GM18873 (cell line): Measurements from ENCODE around the gene LCN15.
A peak's percentile ranks its signal among the peaks of the same experiment; 100 is the strongest.
"Not testable (repeated sequence)": the region's sequence is repeated elsewhere in the genome, so short reads cannot be mapped to it uniquely, and the experiment has no call there.

Experiments used
- ATAC-seq: cut with Tn5 transposase; IDR thresholded peaks from one replicate; pipeline ENCODE4 v1.9.1; 2021; ENCODE audit warnings: mild to moderate bottlenecking, moderate library complexity, moderate number of reproducible peaks; ENCODE audit not compliant: unreplicated experiment, low FRiP score

Gene LCN15

DNA sequence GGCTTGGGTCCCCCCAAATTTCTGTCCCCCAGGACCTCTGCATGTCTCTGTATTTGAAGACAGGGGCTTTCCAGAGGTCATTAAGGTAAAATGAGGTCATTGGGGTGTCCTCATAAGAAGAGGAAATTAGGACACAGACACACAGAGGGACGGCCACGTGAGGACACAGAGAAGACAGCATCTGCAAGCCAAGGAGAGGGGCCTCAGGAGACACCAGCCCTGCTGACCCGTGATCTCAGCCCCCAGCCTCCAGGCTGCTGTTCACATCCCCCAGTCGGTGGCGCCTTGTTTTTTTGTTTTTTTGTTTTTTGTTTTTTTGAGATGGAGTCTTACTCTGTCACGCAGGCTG, 30.7 kb upstream of the LCN15 start:
- no peak for ATAC-seq

DNA sequence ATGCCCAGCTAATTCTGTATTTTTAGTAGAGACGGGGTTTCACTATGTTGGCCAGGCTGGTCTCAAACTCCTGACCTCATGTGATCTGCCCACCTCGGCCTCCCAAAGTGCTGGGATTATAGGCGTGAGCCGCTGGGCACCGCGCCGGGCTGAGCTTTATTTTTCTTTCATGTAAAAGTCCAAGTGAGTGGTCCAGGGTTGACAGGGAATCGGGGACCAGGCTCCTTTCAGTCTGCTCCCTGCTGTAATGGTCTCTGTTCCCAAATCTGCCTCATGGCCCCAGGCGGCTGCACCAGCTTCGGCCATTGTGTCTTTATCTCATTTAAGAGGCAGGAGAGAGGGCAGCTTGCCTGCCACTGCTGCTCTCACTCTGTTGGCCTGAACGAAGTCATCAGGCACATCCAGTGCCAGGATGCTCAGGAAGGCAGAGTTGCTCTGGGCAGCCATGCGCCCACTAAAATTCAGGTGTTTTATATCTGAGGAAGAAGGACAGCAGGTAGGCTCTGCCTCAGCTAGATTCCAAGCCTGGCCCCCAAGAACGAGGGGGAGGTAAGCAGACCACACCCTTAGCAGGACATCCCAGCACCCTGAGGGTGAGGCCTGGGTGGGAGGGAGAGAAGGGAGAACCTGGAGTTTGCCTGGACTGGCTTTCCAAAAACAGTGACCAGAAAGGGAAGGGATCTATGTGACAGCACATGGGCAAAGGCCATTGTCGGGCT, 30.1 kb upstream of the LCN15 start:
- ATAC-seq = no peak

DNA sequence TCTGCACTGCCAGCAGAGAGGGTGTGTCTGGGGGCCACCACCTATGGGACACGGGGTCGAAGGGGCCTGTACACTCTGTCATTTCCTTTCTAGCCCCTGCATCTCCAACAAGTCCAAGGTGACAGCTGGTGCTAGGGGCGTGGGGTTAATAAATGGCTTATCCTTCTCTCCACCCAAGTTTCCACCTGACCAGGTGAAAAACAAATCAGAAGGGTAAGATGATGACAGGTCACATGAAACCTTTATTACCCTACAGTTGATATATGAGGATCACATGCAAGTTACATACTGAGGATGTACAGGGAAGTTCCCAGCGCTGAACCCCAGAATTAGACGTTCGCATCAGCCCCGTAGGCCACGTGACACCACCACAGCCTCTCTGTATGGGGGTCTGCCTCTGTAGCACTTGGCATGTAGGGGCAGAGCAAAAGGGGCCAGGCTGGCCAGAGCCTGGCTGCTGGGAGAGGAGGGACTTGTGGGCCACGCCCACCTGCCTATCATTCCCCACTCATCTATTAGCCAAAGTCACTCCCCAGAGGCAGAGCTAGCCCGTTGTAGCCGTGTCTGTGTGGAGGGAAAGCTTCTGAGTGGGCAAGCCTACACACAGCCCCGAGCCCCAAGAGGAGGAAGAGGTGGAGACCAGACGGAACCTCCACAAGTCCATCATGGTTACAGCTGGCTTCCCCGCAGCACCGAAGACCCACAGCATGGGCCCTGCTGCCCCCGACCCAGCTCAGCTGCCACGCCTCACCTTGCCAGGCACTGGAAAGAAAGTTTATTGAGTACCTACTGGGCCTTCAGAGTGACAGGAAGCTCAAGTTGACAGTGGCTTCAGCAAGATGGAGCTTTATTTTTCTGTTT, 29.0 kb upstream of the LCN15 start:
- ATAC-seq = no peak

DNA sequence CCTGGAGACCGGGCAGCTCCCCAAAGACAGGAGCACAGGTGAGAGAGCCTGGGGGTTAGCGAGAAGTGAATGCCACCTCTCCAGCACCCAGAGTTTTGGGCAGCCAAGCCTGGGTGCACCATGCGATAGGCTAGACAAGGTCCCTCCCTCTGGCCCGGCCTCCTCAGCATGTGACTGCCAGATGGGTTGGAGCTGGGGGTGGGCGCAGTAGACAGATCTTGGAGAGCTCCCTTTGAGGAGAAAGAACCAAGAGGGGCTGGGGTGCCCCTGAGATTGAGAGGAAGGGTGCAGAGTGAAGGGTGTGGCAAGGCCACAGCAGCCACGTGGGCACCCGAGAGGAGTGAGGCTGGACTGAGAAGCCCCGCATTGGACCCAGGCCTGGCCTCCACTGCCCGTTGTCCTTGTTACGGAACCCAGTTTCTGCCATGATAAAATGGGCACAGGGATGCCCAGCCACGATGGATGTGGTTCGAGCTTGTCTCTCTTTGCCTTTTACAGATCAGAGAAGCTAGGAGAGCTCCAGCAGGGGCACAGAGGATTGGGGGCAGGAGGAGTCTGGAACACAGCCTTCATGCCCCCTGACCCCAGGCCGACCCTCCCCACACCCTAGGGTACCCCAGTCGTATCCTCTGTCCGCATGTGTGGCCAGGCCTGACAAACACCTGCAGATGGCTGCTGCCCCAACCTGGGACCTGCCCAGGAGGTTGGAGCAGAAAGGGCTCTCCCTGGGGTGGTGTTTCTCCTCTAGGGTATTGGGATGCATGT, 28.2 kb upstream of the LCN15 start:
- no peak for ATAC-seq

DNA sequence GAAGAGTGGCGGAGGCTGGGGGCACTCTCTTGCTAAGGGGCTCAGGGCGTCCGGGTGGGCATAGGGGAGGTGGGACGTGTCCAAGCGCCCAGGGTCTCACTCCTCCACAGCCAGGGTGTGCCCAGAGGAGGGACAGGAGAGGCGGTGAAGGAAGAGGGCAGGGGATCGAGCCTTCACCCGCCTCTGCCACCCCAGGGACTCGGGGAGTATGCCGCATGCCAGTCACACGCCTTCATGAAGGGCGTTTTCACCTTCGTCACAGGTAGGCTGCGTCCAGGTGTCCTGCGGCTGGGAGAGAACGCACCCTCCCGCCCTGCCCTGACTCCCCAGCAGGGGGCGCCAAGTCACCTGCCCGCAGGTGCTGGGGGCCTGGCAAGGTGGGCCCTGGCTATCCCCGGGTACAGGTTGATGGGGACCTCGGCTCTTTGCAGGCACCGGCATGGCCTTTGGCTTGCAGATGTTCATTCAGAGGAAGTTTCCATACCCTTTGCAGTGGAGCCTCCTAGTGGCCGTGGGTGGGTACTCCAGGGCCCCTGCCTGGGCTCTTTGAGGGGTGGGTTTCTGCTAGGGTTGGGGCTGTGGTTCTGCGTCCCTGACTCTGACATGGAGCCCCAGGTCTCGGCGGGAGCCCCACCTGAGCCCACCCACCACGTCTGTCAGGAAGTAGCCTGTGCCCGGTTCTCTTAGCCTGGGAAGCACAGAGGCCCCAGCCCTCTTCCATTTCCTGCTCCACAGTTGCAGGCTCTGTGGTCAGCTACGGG, 27.4 kb upstream of the LCN15 start:
- no peak for ATAC-seq

DNA sequence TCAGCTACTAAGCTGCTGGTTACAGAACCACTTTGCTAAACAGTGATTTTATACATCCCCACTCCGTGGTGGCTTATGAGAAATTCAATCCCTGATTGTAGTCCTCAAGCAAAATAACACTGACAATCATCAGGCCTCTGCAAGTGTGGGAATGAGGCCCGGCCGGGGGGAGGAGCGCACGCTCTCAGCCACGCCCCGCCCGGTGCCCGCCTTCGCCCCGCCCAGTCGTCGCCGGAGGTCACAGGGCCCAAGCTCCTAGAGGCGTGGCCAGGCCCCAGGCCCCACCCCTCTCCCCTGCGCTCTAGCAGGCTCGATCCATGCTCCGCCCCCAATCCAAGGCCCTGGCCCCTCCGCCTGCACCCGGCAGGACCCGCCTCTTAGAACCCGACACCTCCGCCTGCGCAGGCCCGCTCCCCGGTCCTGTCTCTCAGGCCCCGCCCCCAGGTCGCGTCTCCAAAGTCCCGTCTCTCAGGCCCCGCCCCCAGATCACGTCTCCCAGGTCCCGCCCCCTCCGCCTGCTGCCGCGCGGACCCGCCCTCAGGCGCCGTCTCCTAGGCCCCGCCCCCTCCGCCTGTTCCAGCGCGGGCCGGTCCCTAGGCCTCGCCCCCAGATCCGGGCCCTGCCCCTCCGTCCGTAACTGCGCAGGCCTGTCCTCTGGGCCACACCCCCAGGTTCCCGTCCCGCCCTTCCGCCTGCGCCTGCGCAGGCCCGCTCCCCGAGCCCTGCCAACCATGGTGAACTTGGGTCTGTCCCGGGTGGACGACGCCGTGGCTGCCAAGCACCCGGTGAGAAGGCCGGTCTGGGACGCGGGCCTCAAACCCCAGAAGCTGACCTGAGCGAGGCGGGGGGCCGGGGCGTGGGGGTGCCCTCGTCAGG, 26.6 kb upstream of the LCN15 start, which contains the start of gene TMEM141:
Gene TMEM141 (plus strand): TSS at position 705 of the 876 bp plus-strand sequence. CDS start 27 bp downstream, at position 732.
- ATAC-seq = peak; percentile 62

DNA sequence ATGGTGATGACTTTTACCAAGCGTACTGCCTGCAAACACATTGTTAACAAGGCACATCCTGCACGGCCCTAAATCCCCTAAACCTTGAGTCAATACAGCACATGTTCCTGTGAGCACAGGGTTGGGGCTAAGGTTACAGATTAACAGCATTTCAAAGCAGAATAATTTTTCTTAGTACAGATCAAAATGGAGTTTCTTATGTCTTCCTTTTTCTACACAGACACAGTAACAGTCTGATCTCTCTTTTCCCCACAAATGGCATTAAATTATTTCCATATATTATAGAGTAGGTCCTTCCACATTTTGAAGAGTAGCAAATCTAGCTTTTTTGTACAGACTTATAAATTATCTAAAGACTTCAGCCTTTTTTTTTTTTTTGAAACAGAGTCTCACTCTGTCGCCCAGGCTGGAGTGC, 25.2 kb upstream of the LCN15 start:
- ATAC-seq = no peak

DNA sequence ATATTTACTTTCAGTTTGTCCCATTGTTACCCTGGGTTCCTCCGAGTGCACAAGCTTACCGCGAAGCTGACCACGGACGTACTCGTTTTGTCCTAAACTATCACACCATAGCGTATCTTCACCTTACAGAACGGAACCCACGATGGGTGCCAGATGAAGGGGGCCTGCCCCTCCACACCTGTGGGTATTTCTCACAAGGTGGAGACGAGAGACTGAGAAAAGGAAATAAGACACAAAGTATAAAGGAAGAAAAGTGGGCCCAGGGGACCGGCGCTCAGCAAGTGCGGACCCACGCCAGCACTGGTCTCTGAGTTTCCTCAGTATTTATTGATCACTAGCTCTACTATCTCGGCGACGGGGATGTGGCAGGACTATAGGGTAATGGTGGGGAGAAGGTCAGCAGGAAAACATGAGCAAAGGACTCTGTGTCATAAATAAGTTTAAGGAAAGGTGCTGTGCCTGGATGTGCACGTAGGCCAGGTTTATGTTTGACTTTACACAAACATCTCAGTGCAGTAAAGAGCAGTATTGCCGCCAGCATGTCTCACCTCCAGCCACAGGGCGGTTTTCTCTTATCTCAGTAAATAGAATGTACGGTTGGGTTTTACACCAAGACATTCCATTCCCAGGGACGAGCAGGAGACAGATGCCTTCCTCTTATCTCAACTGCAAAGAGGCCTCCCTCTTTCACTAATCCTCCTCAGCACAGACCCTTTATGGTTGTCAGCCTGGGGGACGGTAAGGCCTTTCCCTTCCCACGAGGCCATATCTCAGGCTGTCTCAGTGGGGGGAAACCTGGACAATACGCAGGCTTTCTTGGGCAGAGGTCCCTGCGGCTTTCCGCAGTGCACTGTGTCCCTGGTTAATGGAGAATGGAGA, 24.6 kb upstream of the LCN15 start:
- ATAC-seq = not testable (repeated sequence)

DNA sequence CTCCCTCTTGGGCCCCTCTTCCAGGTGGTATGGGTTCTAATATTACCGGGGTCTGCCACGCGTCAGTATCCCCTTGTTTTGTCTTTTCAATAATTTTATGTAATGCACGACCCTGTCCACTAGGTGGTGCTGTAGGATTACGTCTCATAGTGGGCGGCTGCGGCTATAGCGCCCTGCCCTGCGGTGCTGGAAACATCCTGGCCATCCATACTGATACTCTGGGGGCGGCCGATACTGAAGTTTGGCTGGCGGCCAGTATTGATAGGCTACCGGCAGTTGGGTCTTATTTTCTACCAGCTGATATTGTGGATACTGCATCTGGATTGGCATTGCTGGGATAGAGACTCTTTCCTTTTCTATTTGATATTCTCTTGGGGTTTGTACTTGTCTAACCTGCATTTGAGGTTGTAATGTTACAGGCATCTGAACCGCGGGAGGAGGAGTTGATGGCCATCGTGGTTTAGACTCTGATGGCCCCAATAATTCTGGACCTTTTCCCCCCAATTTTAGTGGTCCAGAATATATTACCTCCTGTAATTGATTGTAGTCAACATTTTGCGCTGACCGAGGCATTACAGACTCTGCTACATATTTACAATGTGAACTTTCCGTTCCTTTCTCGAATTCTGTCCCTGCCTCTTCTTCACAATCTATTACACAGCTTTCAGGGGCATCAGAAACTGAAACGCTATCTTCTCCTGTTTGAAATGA, 23.5 kb upstream of the LCN15 start:
- ATAC-seq = no peak

DNA sequence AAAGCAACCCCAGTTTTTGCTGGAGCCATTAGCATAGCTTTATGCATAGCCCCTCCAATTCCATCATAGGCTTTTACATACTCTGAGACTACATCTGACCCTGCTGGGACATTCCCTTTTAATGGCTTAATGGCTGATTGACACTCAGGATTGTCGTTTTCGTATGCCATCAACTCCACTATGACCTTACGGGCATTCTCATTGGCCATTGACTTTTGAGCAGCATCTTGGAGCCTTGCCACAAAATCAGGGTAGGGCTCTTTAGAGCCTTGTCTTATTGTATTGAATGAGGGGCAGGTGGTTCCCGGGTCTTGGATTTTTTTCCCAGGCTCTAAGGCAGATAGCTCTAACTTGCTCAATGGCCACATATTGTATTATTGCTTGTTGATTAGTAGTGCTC, 22.7 kb upstream of the LCN15 start:
- ATAC-seq = not testable (repeated sequence)

DNA sequence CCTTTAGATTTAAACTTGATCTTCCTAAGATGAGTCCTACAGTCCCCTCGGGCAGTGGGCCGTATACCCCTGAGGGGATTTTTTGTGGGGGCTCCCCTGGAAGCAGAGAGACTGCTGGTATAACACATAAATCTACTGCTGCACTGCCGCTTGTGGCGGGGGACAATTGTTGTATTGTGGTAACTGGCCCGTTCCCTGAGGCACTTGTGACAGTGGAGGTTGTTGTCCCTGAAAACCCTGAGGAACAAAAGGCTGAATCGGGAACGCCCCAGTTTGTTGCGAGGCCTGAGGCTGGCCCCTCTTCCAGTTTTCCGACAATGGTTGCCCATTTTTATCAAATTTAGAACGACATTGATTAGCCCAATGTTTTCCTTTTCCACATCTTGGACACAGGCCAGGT, 22.1 kb upstream of the LCN15 start:
- ATAC-seq = no peak

DNA sequence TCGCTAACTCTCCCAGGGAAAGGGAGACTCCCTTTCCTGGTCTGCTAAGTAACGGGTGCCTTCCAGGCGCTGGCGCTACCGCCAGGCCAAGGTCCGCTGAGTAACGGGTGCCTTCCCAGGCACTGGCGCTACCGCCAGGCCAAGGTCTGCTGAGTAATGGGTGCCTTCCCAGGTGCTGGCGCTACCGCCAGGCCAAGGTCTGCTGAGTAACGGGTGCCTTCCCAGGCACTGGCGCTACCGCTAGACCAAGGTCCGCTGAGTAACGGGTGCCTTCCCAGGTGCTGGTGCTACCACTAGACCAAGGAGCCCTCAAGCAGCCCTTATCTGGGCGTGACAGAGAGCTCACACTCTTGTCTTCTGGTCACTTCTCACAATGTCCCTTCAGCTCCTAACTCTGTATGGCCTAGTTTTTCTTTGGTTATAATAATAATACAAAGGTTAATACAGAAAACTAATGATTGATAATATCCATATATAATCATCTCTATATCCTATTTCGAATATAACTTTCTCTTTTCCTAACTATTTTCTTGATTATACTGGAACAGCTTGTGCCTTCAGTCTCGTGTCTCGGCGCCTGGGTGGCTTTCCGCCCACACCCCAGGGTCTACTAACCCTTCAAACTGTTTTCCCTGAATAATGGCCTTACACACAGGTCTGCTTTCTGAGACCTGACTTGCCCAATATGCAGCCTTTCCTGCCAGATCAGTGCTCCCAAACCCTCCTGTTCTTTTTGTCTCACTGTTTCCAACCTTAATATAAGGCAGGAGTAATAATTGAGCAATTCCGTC, 21.4 kb upstream of the LCN15 start:
- ATAC-seq = not testable (repeated sequence)

DNA sequence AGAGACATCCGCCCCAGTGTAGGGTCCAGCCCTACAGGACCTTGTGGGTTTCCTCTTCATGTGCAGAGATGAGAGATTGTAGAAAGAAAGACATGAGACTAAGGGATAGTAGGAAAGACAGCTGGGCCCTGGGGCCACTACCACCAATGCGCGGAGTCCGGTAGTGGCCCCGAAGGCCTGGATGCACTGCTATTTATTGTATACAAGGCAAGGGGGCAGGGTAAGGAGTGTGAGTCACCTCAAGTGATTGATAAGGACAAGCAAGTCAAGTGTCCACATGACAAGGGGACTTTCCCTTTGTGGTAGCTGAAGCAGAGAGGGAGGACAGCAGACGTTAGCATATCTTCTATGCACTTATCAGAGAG, 20.7 kb upstream of the LCN15 start:
- no peak for ATAC-seq

DNA sequence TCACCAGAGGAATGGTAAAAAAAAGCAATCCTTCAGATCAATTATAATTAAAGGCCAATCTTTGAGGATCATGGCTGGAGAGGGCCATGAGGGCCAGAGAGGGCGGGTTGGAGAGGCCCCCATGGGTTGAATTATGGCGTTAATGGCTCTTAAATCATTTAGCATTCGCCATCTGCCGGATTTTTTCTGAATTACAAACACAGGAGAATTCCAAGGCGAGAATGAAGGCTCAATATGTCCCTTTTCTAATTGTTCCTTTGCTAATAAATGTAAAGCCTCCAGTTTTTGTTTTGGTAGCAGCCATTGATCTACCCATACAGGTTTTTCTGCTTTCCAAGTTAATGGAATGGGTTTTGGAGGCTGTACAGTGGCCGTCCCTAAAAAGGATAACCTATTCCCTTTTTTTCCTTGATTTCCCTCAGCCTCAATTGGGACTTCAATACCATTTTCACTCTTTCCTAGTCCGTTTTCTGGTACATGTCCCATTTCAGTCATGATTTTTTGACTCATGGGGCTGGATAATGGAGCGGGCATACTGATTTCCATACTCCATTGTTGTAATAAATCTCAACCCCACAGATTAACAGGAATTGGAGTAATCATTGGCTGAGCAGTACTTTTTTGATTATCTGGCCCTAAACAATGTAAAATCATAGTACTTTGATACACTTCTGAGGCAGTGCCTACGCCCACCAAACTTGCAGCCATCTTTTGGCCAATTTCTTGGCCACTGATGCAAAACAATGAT, 20.1 kb upstream of the LCN15 start:
- ATAC-seq = no peak

DNA sequence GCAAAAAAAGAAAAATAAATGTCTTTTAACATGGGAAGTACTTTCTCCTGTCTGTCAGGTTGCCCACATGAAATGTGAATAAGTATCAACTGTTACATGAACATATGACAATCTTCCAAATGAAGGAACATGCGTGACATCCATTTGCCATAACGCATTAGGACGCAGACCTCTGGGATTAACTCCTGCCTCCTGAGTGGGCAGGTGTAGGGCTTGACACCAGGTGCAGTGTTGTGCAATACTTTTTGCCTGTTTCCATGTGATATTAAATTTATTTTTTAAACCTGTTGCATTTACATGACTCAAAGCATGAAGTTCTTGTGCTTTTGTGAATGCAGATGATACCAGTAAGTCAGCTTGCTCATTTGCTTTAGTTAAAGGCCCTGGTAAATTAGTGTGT, 18.1 kb upstream of the LCN15 start:
- ATAC-seq = no peak

DNA sequence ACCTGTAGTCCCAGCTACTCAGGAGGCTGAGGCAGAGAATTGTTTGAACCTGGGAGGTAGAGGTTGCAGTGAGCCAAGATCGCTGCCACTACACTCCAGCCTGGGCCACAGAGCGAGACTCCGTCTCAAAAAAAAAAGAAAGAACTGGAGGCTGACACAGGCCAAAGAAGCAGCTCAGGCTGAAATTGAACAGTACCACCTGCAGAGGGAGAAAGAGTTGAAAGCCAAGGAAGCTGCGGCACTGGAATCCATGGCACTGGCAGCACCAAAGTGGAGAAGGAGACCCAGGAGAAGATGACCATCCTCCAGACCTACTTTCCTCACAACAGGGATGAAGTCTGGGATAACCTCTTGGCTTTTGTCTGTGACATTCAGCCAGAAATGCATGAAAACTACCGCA, 15.5 kb upstream of the LCN15 start:
- no peak for ATAC-seq
